Stimulated activated CD8-positive, alpha-beta memory T cell treated with anti-CD3 and anti-CD28 coated beads, Interleukin-4, amount 100 ng/mL, for 24 hours (primary cell): ENCODE data around the gene CTNNA3.
"Not testable (repeated sequence)": the region's sequence is repeated elsewhere in the genome, so short reads cannot be mapped to it uniquely, and the experiment has no call there.

Experiments
- DNase-seq: peaks from one replicate; pipeline ENCODE4 v3.0.0-alpha.2; 2020; ENCODE audit warnings: low read depth

The CTNNA3 gene

DNA sequence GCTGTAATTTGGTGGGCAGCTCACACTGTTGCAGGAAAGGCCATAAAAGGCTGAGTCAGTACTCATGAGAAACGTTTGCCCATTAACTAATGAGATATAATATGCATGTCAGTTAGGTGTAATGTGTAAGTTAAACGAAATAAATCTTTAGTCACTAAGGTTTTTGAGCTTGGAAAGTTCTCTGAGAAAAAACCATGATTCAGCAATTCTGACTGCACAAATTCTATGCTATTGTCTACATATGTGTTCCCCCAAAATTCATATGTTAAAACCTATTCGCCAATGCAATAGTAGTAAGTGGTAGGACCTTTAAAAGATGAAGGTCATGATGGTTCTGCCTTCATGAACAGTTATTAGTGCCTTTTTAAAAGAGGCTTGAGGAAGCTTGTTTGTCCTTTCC is 1329.8 kb downstream of the CTNNA3 start:
- no peak for DNase-seq

DNA sequence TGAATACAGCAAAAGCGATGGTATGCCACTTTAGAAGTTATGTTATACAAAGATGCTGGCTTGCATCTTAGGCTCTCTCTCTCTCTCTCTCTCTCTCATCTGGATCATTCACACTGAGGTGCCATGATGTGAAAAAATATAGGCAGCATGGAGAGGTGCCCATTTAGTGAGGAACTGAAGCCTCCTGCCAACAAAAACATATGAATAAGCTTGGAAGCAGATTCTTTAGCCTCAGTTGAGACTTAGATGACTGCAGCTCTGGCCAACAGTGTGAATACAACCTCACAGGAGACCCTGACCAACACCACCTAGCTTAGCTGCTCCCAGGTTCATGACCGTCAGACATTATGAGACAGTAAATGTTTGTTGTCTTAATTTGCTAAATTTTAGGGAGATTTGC is 1330.3 kb downstream of the CTNNA3 start:
- DNase-seq, result no peak

DNA sequence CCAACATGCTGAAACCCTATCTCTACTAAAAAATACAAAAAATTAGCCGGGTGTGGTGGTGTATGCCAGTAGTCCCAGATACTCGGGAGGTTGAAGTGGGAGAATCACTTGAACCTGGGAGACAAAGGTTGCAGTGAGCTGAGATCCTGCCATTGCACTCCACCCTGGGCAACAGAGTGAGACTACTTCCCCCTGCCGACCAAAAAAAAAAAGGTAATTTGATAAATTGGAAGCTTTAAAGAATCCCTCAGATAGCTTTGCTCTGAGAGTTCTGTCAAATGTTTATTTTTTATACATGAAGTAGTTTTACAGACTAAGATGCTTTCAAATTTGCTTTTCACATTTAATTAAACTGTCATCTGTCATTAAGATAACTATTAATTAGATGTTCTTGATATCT is 1333.5 kb downstream of the CTNNA3 start:
- no peak for DNase-seq

DNA sequence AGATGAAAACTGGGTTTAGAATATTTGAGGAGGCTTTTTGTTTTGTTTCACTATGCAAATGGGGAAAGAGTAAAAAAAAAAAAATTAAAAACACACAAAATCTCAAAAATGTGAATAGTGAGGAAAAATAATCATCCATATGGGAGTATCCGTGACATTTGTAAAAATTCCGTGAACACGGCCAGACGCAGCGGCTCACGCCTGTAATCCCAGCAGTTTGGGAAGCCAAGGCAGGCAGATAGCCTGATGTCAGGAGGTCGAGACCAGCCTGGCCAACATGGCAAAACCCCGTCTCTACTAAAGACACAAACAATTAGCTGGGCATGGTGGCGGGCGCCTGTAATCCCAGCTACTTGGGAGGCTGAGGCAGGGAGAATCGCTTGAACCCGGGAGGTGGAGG is 1342.2 kb downstream of the CTNNA3 start:
- not testable (repeated sequence) for DNase-seq

DNA sequence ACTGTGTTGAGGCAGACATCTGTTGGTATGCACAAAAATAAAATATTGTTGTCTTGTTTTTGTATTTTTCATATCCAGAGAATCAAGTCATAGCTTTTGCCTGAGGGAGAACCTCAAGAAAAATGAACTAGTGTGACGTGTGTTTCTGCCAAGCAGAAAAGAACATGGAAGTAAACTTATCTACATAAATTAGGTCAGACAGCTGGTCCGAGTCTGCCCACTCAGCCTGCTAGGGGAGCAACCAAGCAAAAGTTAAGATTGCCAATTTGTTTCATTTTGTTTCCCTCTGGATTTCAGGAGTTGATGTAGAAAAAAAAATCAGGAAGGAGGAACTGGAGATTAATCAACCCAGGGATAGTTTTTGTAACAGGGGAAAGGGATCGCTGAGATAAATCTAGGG is 1342.6 kb downstream of the CTNNA3 start:
- DNase-seq, result no peak

DNA sequence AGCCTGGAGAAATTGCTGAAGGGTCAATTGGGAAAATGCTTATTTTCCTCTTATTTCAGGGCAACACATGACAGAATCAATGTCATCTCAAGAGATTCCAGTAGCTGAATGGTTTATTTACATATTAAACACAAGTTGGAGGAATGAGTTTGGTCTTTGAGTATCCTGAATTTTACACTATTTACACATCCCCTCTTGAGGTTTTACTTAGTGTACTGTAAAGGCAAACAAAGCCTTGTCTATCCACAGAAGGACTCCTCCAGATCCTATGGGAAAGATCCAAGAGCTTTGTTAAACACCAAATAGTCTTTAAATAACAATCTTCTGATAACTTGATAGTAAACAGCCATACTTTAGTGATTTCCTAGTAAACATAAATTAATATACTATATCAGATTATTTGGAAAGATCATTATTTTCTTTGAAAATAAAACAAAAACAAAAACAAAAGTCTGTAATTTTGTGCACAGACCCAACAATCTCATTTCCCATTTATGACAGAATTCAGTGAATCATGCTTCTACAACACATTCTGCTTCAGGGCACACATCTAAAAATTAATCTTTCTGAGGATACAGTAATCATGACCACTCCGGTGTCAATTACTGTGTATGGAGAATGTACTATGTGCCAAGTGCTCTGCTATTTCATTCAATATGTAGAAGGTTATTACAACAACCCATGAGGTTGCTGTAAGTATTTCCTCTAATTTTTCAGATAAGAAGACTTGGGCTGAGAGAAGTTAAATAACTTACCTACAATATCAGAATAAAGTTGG is 1345.2 kb downstream of the CTNNA3 start:
- DNase-seq, result no peak

DNA sequence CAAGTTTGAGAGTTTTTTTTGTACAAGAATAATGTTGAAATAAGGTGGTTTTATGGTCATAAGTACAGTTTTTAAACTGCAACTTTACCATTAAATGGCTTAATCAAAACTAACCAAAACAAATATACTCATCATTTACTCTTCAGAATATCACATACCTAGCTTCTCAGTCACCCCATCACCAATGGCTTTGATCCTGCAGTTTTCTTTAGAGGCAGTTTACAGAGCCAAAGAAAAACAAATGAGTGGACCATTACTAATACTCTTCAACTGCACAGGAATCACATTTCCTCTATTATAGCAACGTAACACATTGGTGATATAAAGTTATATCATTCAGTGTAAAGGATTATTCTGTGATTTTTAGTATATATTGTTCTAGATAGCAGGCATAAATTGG is 1346.3 kb downstream of the CTNNA3 start:
- DNase-seq, result no peak

DNA sequence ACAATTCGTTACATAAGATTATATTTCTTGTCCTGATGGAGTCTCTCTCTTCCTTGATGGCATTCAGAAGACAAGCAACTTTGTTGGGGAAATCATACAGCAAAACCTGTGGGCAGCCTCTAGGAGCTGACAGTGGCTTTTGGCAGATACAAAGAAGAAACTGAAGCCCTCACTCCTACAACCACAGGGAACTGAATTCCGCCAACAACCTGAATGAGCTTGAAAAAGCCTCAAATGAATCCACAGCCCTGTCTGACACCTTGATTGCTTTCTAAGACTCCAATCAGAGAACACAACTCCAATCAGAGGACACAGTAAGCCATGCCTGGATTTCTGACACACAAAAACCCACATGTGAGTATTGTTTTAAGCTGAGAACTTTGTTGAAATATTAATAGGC is 1346.9 kb downstream of the CTNNA3 start:
- no peak for DNase-seq

DNA sequence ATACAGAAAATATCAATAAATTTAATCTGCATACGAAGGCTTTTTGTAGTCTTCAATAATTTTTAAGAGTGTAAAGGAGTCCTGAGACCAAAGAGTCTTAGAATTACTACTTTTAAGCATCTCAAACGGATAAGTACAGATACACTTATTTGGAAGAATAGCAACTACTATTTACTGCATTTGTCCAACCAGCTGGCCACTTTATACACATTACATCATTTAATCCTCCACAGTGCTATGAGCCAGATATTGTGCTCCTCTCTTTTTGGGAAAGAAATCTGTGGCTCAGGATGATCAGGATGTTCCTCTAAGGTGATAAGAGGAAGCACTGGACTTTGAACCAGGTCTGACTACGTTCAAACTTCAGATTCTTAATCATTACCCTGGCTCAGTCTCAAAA is 1358.8 kb downstream of the CTNNA3 start:
- DNase-seq, result no peak

DNA sequence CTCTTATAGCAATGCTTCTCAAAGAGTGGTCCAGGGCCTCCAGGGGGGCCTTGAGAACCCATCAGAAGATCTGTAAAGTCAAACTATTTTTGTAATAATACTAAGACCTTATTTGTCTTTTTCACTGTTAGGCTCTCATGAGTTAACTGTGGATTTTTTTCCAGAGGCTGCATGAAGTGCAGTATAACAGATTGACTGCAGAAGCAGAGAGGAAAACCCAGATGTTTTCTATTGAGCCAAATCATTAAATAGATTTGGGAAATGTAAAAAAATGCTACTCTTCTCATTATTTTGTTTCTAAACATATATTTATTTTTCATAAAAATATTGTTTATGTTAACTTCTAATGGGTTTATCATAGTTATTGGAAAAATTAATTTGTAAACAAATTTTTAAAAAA is 1359.2 kb downstream of the CTNNA3 start:
- DNase-seq, result no peak

DNA sequence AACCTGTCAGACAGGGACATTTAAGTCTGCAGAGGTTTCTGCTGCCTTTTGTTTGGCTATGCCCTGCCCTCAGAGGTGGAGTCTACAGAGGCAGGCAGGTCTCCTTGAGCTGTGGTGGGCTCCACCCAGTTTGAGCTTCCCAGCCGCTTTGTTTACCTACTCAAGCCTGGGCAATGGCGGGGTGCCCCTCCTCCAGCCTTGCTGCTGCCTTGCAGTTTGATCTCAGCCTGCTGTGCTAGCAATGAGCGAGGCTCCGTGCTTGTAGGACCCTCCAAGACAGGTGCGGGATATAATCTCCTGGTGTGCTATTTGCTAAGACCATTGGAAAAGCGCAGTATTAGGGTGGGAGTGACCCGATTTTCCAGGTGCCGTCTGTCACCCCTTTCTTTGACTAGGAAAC is 1360.2 kb downstream of the CTNNA3 start:
- DNase-seq, result not testable (repeated sequence)

DNA sequence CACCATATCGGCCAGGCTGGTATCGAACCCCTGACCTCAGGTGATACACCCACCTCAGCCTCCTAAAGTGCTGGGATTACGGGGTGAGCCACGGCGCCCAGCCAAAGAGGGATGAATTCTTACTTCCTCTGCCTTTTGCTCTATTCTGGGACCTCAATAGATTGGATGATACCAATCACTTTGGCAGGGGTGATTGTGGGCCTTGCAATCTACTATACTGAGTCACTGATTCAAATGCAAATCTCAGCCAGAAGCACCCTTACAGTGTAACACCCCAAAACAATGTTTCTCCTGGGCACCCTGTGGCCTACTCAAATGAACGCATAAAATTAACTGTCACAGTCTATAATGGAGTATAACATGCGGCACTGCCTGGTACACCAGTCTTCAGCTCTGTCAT is 1366.8 kb downstream of the CTNNA3 start:
- DNase-seq, result no peak

DNA sequence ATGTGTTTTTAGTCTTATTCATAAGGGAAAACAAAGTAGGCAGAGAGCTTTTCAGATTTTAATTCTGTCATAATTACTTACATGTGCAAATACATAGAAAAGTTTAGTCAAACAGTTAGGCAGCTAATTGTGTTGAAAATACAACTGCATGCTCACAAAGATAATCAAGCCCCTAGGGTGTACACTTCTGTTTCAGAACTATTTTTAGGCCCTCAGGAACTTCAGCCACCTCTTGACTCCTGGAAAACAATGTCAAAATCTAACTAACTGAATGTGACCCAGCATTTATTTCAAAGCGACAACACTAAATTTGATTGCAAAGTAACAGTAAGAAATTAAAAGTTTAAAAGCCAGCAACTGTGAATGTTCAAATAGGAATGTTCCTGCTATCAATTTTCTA is 1369.1 kb downstream of the CTNNA3 start:
- no peak for DNase-seq

DNA sequence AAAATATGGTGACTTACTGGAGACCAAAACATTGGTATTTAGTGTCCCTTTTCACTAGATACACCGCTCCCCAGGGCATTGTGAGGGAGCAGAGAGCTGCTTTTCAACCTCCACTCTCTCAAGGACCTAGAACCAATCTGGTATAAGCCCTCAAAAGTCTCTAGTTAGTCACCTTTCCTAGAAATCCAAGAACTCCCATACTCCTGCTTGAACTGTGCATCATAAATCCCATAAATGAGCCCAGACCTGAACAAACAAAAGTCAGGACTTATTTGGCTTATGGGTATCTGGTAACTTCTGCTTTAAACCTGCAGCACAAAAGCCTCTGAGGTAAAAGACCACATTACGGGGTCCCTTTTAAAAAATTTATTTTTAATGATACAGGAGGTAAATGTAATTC is 1373.2 kb downstream of the CTNNA3 start:
- DNase-seq, result no peak

DNA sequence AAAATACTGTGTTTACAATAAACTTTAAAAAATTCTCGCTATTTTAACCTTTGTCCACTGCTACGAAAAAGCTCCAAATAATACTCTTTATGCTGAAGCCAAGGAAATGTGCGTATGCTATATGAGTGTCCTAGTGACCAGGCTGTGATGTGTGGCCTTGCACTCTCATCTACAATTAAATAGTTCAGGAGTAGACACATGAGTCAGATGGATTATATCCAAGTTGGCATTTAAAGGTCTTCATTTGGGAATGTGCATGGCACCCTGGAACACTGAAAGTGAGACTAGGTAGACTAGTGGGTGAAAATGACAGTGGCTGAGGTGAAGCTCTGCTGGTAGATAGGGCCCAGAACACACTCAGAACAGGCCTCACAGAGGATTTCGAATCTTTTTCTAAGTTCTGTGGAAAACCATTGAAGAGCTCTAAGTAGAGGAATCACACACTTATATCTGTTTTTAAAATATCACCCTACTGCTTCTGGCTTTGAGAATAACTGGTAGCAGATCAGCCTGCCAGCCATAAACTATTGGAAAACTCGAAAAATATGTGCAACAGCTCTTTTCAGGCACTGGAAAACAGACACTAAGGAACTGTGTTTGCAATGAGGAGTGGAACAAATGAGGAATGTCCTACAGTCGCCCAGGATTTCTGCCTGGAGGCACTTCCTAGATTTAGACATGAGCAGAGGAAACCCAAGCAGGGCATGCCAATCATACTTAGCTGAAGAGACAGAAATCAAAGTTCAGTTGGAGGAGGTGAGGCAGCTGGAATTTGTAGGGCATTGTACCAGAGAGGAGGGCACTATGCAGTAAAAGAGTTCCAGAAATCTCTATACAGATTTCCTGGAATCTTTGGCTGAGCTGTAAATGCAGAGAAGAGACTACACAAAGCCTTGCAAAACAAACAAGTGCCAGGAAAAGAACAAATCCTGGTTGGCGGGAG is 1374.0 kb downstream of the CTNNA3 start:
- DNase-seq, result no peak

DNA sequence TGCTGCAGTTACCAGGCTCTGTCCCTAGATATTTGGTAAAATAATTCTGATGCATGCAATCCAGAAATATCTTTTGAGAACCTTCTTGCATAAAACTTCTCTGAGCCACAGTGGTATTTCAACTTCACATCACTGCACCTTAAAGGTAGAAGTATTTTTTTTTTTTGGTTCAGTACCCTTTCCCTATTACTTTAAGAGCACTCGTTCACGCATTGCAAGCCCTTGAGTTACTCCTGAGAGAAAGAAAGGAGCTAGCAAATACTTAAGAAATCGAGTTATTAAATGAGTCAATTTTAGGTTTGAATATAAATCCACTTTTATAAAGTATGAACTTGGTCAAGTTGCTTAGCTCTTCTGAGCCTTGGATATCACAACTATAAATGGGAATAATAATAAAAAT is 1377.2 kb downstream of the CTNNA3 start:
- no peak for DNase-seq

DNA sequence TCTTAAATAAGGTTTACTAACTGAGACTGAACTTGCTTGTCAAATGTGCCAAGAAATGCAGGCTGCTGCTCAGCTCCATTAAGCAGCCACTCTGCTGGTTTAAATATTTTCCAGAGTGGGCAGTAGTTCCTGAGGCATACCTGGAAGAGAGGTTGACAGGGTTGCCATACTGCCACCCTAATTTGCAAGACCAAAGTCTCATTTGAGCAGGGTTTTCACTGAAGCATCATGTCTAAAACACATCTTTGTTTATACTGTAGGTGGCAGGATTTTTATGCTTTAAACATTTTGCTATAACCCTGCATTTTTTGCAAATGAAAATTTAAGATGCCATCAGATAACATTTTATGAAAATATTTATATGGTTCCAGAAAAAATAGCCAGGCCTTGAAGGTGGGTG is 1388.2 kb downstream of the CTNNA3 start:
- no peak for DNase-seq

DNA sequence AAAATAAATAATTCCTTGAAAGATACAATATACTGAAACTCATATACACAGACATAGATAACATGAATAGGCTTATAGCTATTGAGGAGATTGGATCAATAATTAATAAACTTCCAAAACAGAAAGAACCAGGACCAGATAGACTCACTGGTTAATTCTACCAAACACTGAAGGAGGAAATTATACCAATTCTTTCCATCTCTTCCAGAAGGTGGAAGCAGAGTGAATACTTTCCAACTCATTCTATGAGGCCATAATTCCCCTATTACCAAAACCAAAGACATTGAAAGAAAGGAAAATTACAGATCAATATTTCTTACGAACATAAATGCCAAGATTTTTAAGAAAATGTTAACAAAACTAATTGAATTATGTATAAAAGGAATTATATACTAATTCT is 1394.9 kb downstream of the CTNNA3 start:
- no peak for DNase-seq

DNA sequence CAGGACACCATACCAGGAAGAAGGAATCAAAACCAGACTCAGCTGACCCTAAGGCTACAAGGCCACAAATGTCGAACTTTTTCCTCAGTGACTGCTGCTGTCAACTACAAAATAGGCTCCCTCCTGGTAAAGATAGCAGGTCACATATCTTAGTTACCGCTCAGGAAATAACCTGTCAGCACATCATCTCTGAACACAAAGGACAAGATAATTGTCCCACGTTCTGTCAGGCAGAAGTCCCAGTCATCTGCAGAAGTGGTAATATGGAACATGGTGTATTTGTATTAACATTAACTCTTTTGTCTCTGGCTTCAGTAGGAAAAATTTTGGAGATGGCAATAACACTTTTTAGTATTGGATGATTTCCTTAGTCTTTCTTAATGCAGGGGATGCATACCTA is 1400.4 kb downstream of the CTNNA3 start:
- DNase-seq, result no peak

DNA sequence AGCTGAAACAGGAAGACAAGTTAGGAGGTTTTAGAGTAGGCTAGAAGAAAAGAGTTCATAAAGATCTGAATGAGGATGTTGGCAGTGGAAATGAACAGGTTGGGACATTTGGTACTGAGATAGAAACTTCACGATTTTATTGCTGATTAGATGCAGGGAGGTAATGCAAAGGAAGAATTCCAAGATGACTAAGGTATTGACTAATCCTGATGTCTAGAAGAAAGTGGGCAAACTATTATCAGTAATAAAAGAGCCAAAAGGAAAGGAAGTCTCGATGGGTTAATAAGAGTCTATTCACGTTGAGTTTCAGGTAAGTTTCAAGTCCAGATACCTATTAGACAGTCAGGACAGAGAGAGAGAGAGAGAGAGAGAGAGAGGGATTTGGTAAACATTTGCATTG is 1401.5 kb downstream of the CTNNA3 start:
- no peak for DNase-seq

DNA sequence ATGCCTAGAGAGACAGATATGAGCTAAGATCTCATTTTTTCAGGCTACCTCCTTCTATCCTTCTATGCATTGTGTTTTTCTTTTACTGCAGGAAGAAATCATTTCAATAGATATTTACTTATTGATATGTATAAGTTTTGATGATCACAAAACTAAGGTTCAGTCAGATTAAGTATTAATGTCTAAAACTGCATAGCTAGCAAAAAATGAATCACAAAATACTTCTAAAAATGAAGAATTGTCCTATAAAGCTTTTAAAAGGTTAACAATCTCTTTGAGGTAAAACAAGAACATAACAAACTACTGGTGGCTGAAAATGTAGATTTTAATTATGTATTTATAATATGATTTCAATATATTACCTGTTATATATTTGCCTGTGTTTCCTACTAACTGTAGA is 1403.1 kb downstream of the CTNNA3 start:
- DNase-seq, result no peak

DNA sequence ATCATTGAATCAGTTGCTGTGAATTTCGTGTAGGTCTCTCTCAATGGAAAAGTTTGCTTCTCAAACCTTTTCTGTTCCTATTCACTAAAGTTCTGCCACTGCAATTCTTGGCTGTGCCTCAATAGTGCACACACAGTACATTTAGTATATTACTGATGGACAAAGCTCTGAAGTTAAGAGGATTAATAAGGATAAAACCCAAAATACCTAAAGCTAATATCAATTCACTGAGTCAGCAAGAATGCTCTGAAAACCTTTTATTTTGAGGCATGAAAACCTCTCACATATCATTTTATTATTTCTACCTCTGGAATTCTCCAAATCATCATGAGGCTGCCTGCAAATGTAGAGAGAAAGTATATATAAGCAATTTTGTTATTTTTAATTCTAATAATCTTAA is 1403.5 kb downstream of the CTNNA3 start:
- DNase-seq, result no peak

DNA sequence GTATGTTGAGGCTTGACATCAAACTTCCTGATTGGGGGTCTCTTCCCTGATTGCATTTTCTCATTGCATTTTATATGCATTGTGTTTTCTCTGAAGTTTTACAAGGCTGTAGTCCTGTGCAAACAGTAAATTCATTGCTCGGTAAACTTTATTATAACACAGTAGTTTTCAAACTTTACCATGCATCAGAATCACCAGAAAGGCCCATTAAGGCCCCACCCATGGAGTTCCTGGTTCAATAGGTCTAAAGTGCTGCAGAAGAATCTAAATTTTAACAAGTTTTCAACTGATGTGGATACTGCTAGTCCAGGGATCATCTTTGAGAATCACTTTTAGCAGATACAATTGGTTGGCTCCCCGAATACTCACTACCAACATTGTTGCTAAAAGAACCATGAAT is 1404.9 kb downstream of the CTNNA3 start:
- DNase-seq, result no peak
